GM12878 (cell line): Measurements from ENCODE around the gene TAAR2.

ENCODE experiments used
- ATF3 ChIP-seq: IDR thresholded peaks from 2 replicates; pipeline ENCODE4 v1.6.1; 2011; ENCODE audit warnings: low read depth, mild to moderate bottlenecking, low read length, moderate library complexity, borderline replicate concordance; ENCODE audit errors: extremely low read depth
- BCL3 ChIP-seq: IDR thresholded peaks from 2 replicates; pipeline ENCODE4 v1.6.1; 2011; ENCODE audit warnings: borderline replicate concordance, low read depth, mild to moderate bottlenecking, moderate library complexity, low read length; ENCODE audit not compliant: insufficient read depth, poor library complexity, severe bottlenecking
- CEBPB ChIP-seq, 2 experiments: fragments of 150-350 bp in 1 of 2; IDR thresholded peaks; 2 replicates each; pipeline ENCODE4 v1.6.1; 2012 to 2014; ENCODE audit warnings: low read depth in 2 of 2, low read length in 2 of 2, borderline replicate concordance in 1 of 2, inconsistent platforms in 1 of 2
- CHD2 ChIP-seq: IDR thresholded peaks from 2 replicates; pipeline ENCODE4 v1.6.1; 2011; ENCODE audit warnings: low read depth, low read length, improper control_type of control experiment, borderline replicate concordance
- CHD4 ChIP-seq: fragments of 200-600 bp; sonication (generic); IDR thresholded peaks from 2 replicates; pipeline ENCODE4 v1.6.1; 2016; ENCODE audit warnings: mild to moderate bottlenecking
- CTCF ChIP-seq, 3 experiments: IDR thresholded peaks in 2 of 3; conservative IDR thresholded peaks in 1 of 3; 2 replicates each; pipeline ENCODE4 v1.5.1; 2011; ENCODE audit warnings: low read depth in 3 of 3, low read length in 3 of 3, mild to moderate bottlenecking in 3 of 3, control low read depth in 2 of 3, moderate library complexity in 2 of 3, inconsistent platforms in 1 of 3, mixed read lengths in 1 of 3; ENCODE audit not compliant: control insufficient read depth in 2 of 3, insufficient read depth in 1 of 3; ENCODE audit errors: extremely low read depth in 1 of 3
- GABPA ChIP-seq: IDR thresholded peaks from 2 replicates; pipeline ENCODE4 v1.6.1; 2014; ENCODE audit warnings: antibody characterized with exemption, low read depth, mild to moderate bottlenecking, inconsistent platforms
- MYC ChIP-seq: IDR thresholded peaks from 2 replicates; pipeline ENCODE4 v1.6.1; 2011; ENCODE audit warnings: mild to moderate bottlenecking, low read length, moderate library complexity, inconsistent platforms; ENCODE audit not compliant: insufficient read depth, insufficient replicate concordance, insufficient read length, severe bottlenecking
- POLR2A ChIP-seq: IDR thresholded peaks from 2 replicates; pipeline ENCODE4 v1.6.1; 2011; ENCODE audit warnings: low read depth, mild to moderate bottlenecking, low read length
- POLR2AphosphoS2 ChIP-seq: IDR thresholded peaks from 2 replicates; pipeline ENCODE4 v1.6.1; 2011; ENCODE audit warnings: low read depth, mild to moderate bottlenecking, low read length, improper control_type of control experiment, moderate library complexity
- RAD21 ChIP-seq: IDR thresholded peaks from 2 replicates; pipeline ENCODE4 v1.6.1; 2011; ENCODE audit warnings: mild to moderate bottlenecking, low read depth, low read length, moderate library complexity; ENCODE audit not compliant: insufficient read depth
- RB1 ChIP-seq: fragments of 450-650 bp; formaldehyde crosslinking; IDR thresholded peaks from 2 replicates; pipeline ENCODE4 v1.6.1; 2017; ENCODE audit warnings: mild to moderate bottlenecking, borderline replicate concordance
- RELA ChIP-seq: fragments of 450-650 bp; IDR thresholded peaks from 2 replicates; pipeline ENCODE4 v1.8.0; 2014; ENCODE audit warnings: borderline replicate concordance; ENCODE audit not compliant: partially characterized antibody
- ZNF207 ChIP-seq: fragments of 450-650 bp; IDR thresholded peaks from 2 replicates; pipeline ENCODE4 v1.6.1; 2014; ENCODE audit warnings: antibody characterized with exemption, mild to moderate bottlenecking, borderline replicate concordance

GRCh38 chr6:132569170-132569569 lies 54.9 kb downstream of the TAAR2 start:
- TF ChIP-seq ATF3 (no peak), GABPA (no peak), CEBPB (IDR thresholded peaks at IDR 0.05; ENCODE audit: borderline replicate concordance in 1 of 2, low read depth in 2 of 2, low read length in 2 of 2) (no peak), POLR2A (no peak), MYC (no peak), BCL3 (no peak), RELA (no peak), RAD21 (no peak), CHD4 (no peak), ZNF207 (no peak), CHD2 (no peak), CTCF (IDR thresholded peaks at IDR 0.05 in 2 of 3, conservative IDR thresholded peaks at IDR 0.05 in 1 of 3; ENCODE audit: control insufficient read depth in 2 of 3, extremely low read depth in 1 of 3, insufficient read depth in 1 of 3, low read depth in 3 of 3, low read length in 3 of 3) (no peak), POLR2AphosphoS2 (no peak), RB1 (no peak)
